HG02870 (cell line): Measurements from ENCODE around the gene CPOX.

Experiments used
- ATAC-seq: cut with Tn5 transposase; IDR thresholded peaks from one replicate; pipeline ENCODE4 v1.9.1; 2021; ENCODE audit warnings: mild to moderate bottlenecking, moderate library complexity; ENCODE audit not compliant: unreplicated experiment

Gene CPOX

GRCh38 chr3:98542623-98543022 lies 50.8 kb downstream of the CPOX start:
- ATAC-seq = no peak

- no peak for ATAC-seq
Observed at GRCh38 chr3:98541695-98542094, 51.7 kb downstream of the CPOX start.

- ATAC-seq = peak; percentile 40
Observed at GRCh38 chr3:98540346-98540745, 53.1 kb downstream of the CPOX start.

- peak; percentile 77 for ATAC-seq
Observed at GRCh38 chr3:98536456-98537017, 56.9 kb downstream of the CPOX start.

- ATAC-seq = no peak
Observed at GRCh38 chr3:98534734-98535133, 58.7 kb downstream of the CPOX start.

DNA sequence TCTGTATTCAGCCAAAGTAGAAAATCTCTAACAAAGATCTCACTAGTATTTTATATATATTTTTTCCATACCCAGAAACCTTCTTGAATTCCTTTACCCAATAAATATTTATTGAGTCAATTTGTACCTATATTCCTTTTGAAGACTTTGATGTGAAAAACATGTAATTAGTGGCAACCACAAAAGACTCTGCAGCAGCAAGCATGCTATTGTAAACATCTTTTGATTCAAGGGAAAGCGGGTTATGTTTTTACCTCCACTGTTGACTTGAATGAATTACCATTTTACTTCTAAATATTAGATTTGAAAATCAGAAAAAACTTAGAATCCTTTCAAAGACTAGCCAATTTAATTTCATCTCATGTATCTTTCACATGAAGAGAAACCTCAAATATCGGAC lies 59.2 kb downstream of the CPOX start:
- ATAC-seq = no peak

DNA sequence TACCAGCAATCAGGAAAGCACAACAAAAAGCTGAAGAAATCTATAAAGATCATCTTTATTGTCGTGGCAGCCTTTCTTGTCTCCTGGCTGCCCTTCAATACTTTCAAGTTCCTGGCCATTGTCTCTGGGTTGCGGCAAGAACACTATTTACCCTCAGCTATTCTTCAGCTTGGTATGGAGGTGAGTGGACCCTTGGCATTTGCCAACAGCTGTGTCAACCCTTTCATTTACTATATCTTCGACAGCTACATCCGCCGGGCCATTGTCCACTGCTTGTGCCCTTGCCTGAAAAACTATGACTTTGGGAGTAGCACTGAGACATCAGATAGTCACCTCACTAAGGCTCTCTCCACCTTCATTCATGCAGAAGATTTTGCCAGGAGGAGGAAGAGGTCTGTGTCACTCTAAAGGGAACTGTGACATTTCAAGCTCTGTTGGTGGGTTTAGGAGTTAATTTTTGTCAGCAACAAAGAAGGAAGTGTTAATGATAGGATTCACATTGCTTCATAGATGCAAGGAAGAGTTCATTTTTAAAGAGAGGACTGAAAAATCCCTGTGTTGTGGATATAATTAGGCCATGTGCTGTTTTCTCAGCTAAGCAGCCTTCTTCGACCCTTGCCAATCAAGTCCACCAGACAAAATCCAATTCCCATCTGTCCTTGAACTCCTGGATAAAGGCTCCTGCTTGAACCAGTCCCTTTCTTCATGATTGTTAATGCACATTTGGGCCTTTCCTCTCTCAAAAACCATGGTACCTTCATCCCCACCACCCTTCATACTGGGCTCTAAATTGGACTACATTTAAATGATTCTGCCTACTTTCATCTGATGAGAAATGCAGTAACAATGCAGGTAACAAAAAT lies 60.5 kb downstream of the CPOX start:
- no peak for ATAC-seq

DNA sequence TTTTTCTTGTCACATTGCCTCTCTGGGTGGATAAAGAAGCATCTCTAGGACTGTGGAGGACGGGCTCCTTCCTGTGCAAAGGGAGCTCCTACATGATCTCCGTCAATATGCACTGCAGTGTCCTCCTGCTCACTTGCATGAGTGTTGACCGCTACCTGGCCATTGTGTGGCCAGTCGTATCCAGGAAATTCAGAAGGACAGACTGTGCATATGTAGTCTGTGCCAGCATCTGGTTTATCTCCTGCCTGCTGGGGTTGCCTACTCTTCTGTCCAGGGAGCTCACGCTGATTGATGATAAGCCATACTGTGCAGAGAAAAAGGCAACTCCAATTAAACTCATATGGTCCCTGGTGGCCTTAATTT lies 61.2 kb downstream of the CPOX start:
- no peak for ATAC-seq

GRCh38 chr3:98531622-98532274 lies 61.7 kb downstream of the CPOX start, which contains the start of gene GPR15:
Gene GPR15 (plus strand): TSS chr3:98531978. CDS start chr3:98532034, 56 bp downstream.
- ATAC-seq = peak; percentile 16

GRCh38 chr3:98530676-98531075 lies 62.7 kb downstream of the CPOX start:
- ATAC-seq = no peak

- no peak for ATAC-seq
Observed at GRCh38 chr3:98529856-98530459, 63.5 kb downstream of the CPOX start.
